HG03103 (cell line): ENCODE measurements around the gene EIF2B4.
A peak's percentile ranks its signal among the peaks of the same experiment; 100 is the strongest.
"Not testable (repeated sequence)": the region's sequence is repeated elsewhere in the genome, so short reads cannot be mapped to it uniquely, and the experiment has no call there.

Experiments used
- ATAC-seq: cut with Tn5 transposase; IDR thresholded peaks from one replicate; pipeline ENCODE4 v1.9.1; 2021; ENCODE audit warnings: low read depth; ENCODE audit not compliant: unreplicated experiment

Gene EIF2B4

GRCh38 chr2:27350106-27350693 lies 19.9 kb downstream of the EIF2B4 start:
- ATAC-seq, result no peak

- ATAC-seq, result no peak
These were observed 22.5 kb downstream of the EIF2B4 start for GRCh38 chr2:27347641-27348040.

- ATAC-seq, result no peak
These were observed 34.0 kb downstream of the EIF2B4 start for GRCh38 chr2:27336173-27336572.

- ATAC-seq, result no peak
These were observed 34.8 kb downstream of the EIF2B4 start for GRCh38 chr2:27335311-27335710.

- no peak for ATAC-seq
These were observed 45.4 kb downstream of the EIF2B4 start for GRCh38 chr2:27324720-27325119.

GRCh38 chr2:27323596-27324285 lies 46.4 kb downstream of the EIF2B4 start:
- no peak for ATAC-seq

- ATAC-seq, result peak; percentile 85
These were observed 47.2 kb downstream of the EIF2B4 start, which contains the start of gene MPV17 for GRCh38 chr2:27322766-27323595. Gene MPV17, minus strand, starts transcription at chr2:27323097. Its CDS starts 580 bp downstream, at chr2:27322517.

- peak; percentile 33 for ATAC-seq
These were observed 47.8 kb downstream of the EIF2B4 start for GRCh38 chr2:27322301-27322765.

GRCh38 chr2:27320958-27321543 lies 49.1 kb downstream of the EIF2B4 start:
- ATAC-seq, result no peak

GRCh38 chr2:27319839-27320238 lies 50.3 kb downstream of the EIF2B4 start:
- ATAC-seq, result not testable (repeated sequence)

- no peak for ATAC-seq
These were observed 53.3 kb downstream of the EIF2B4 start for GRCh38 chr2:27316655-27317412.

GRCh38 chr2:27315122-27315521 lies 55.0 kb downstream of the EIF2B4 start:
- no peak for ATAC-seq

GRCh38 chr2:27314709-27315108 lies 55.4 kb downstream of the EIF2B4 start:
- ATAC-seq, result no peak
